GM18511 (cell line): ENCODE measurements around the gene ALDH1B1.
"Not testable (repeated sequence)": the region's sequence is repeated elsewhere in the genome, so short reads cannot be mapped to it uniquely, and the experiment has no call there.

ENCODE experiments used
- ATAC-seq: cut with Tn5 transposase; IDR thresholded peaks from one replicate; pipeline ENCODE4 v1.9.1; 2021; ENCODE audit warnings: mild to moderate bottlenecking, moderate library complexity; ENCODE audit not compliant: unreplicated experiment

The ALDH1B1 gene

GRCh38 chr9:38385896-38386295 lies 6.6 kb upstream of the ALDH1B1 start:
- ATAC-seq, result no peak

- ATAC-seq, result no peak
These were observed 6.1 kb upstream of the ALDH1B1 start for GRCh38 chr9:38386319-38386895.

GRCh38 chr9:38387066-38387465 lies 5.4 kb upstream of the ALDH1B1 start:
- no peak for ATAC-seq

- ATAC-seq, result no peak
These were observed 4.8 kb upstream of the ALDH1B1 start for GRCh38 chr9:38387751-38388150.

GRCh38 chr9:38388283-38389223 lies 3.9 kb upstream of the ALDH1B1 start:
- ATAC-seq, result no peak

GRCh38 chr9:38389313-38389712 lies 3.2 kb upstream of the ALDH1B1 start:
- no peak for ATAC-seq

GRCh38 chr9:38390442-38390841 lies 2.1 kb upstream of the ALDH1B1 start:
- ATAC-seq, result no peak

- no peak for ATAC-seq
These were observed 1.7 kb upstream of the ALDH1B1 start for GRCh38 chr9:38390851-38391250.

- ATAC-seq, result no peak
These were observed 1.0 kb upstream of the ALDH1B1 start for GRCh38 chr9:38391278-38392118.

GRCh38 chr9:38393128-38393796 lies 760 bp downstream of the ALDH1B1 start:
- peak; percentile 13 for ATAC-seq

- ATAC-seq, result no peak
These were observed 1.9 kb downstream of the ALDH1B1 start for GRCh38 chr9:38394416-38394815.

- no peak for ATAC-seq
These were observed 3.3 kb downstream of the ALDH1B1 start for GRCh38 chr9:38395653-38396370.

- ATAC-seq, result no peak
These were observed 3.8 kb downstream of the ALDH1B1 start for GRCh38 chr9:38396371-38396671.

- not testable (repeated sequence) for ATAC-seq
These were observed 6.7 kb downstream of the ALDH1B1 start for GRCh38 chr9:38399191-38399590.

GRCh38 chr9:38401994-38402393 lies 9.5 kb downstream of the ALDH1B1 start:
- no peak for ATAC-seq

- ATAC-seq, result no peak
These were observed 11.8 kb downstream of the ALDH1B1 start for GRCh38 chr9:38404314-38404713.

- no peak for ATAC-seq
These were observed 13.3 kb downstream of the ALDH1B1 start for GRCh38 chr9:38405785-38406184.

GRCh38 chr9:38406476-38407186 lies 14.1 kb downstream of the ALDH1B1 start:
- no peak for ATAC-seq

GRCh38 chr9:38408719-38409118 lies 16.2 kb downstream of the ALDH1B1 start:
- peak; percentile 68 for ATAC-seq

- ATAC-seq, result no peak
These were observed 20.2 kb downstream of the ALDH1B1 start for GRCh38 chr9:38412751-38413150.
